Measurements from ENCODE around the gene BRS3.

Gene BRS3

GRCh38 chrX:136453771-136454170 lies 34.0 kb upstream of the BRS3 start:
- Histone ChIP-seq H3K27me3 (ENCODE audit: insufficient read depth, low read depth) (no peaks in the 10 kb centered on the region), H3K4me3 (IDR thresholded peaks at IDR 0.05; ENCODE audit: insufficient read depth, low read depth, low read length) (no peak overlapping the region), H3K4me1 (ENCODE audit: low read depth, poor library complexity, severe bottlenecking) (no peaks in the 10 kb centered on the region), H3K27ac (no peak overlapping the region), H3K36me3 (ENCODE audit: insufficient read depth) (no peaks in the 10 kb centered on the region), H3K4me2 (no peak overlapping the region), H4K20me1 (ENCODE audit: insufficient read depth) (no peaks in the 10 kb centered on the region), H2AFZ (ENCODE audit: low read depth) (no peak overlapping the region), H3K79me2 (ENCODE audit: insufficient read depth, low read depth) (no peaks in the 10 kb centered on the region), H3K9ac (no peak overlapping the region)
- TF ChIP-seq, protein P1, sequence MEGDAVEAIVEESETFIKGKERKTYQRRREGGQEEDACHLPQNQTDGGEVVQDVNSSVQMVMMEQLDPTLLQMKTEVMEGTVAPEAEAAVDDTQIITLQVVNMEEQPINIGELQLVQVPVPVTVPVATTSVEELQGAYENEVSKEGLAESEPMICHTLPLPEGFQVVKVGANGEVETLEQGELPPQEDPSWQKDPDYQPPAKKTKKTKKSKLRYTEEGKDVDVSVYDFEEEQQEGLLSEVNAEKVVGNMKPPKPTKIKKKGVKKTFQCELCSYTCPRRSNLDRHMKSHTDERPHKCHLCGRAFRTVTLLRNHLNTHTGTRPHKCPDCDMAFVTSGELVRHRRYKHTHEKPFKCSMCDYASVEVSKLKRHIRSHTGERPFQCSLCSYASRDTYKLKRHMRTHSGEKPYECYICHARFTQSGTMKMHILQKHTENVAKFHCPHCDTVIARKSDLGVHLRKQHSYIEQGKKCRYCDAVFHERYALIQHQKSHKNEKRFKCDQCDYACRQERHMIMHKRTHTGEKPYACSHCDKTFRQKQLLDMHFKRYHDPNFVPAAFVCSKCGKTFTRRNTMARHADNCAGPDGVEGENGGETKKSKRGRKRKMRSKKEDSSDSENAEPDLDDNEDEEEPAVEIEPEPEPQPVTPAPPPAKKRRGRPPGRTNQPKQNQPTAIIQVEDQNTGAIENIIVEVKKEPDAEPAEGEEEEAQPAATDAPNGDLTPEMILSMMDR (conservative IDR thresholded peaks at IDR 0.05; ENCODE audit: low read depth, low read length): no peak

DNA sequence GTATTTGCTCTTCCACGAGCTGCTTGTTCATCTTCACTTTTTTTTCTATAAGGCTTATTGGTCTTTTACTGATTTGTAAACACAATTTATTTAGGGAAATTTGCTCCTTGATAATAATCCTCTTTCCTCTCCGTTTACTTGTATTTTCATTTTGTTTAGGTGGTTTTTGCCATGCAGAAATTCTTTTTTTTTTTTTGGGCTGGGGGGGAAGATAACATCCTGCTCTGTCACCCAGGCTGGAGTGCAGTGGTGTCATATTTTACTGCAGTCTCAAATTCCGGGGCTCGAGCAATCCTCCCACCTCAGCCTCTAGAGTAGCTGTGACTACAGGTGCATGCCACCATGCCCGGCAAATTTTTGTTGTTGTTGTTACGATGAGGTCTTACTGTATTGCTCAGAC lies 31.6 kb upstream of the BRS3 start:
- no peaks in the 10 kb centered on the region for H4K20me1 ChIP-seq (ENCODE audit: insufficient read depth)
- H3K4me1 ChIP-seq (ENCODE audit: low read depth, poor library complexity, severe bottlenecking): no peaks in the 10 kb centered on the region
- H3K79me2 ChIP-seq (ENCODE audit: insufficient read depth, low read depth): no peaks in the 10 kb centered on the region
- H2AFZ ChIP-seq (ENCODE audit: low read depth): no peak overlapping the region
- H3K27me3 ChIP-seq (ENCODE audit: insufficient read depth, low read depth): no peaks in the 10 kb centered on the region
- no peak overlapping the region for H3K27ac ChIP-seq
- no peaks in the 10 kb centered on the region for H3K36me3 ChIP-seq (ENCODE audit: insufficient read depth)
- TF ChIP-seq, protein P1 (conservative IDR thresholded peaks at IDR 0.05; ENCODE audit: low read depth, low read length): no peak
- no peak overlapping the region for H3K4me2 ChIP-seq
- no peak overlapping the region for H3K4me3 ChIP-seq (IDR thresholded peaks at IDR 0.05; ENCODE audit: insufficient read depth, low read depth, low read length)
- H3K9ac ChIP-seq: no peak overlapping the region

- no peaks in the 10 kb centered on the region for H3K79me2 ChIP-seq (ENCODE audit: insufficient read depth, low read depth)
- H4K20me1 ChIP-seq (ENCODE audit: insufficient read depth): no peaks in the 10 kb centered on the region
- no peak overlapping the region for H3K27ac ChIP-seq
- no peak overlapping the region for H3K4me2 ChIP-seq
- TF ChIP-seq, protein P1 (conservative IDR thresholded peaks at IDR 0.05; ENCODE audit: low read depth, low read length): no peak
- H2AFZ ChIP-seq (ENCODE audit: low read depth): no peak overlapping the region
- no peak overlapping the region for H3K9ac ChIP-seq
- H3K4me1 ChIP-seq (ENCODE audit: low read depth, poor library complexity, severe bottlenecking): no peaks in the 10 kb centered on the region
- no peaks in the 10 kb centered on the region for H3K36me3 ChIP-seq (ENCODE audit: insufficient read depth)
- H3K4me3 ChIP-seq (IDR thresholded peaks at IDR 0.05; ENCODE audit: insufficient read depth, low read depth, low read length): no peak overlapping the region
- no peaks in the 10 kb centered on the region for H3K27me3 ChIP-seq (ENCODE audit: insufficient read depth, low read depth)
Measured at GRCh38 chrX:136457303-136457917, 30.3 kb upstream of the BRS3 start.

- Histone ChIP-seq H2AFZ (ENCODE audit: low read depth) (no peak overlapping the region), H3K4me3 (IDR thresholded peaks at IDR 0.05; ENCODE audit: insufficient read depth, low read depth, low read length) (no peak overlapping the region), H3K79me2 (ENCODE audit: insufficient read depth, low read depth) (no peaks in the 10 kb centered on the region), H3K27ac (no peak overlapping the region), H3K27me3 (ENCODE audit: insufficient read depth, low read depth) (no peaks in the 10 kb centered on the region), H3K36me3 (ENCODE audit: insufficient read depth) (no peaks in the 10 kb centered on the region), H4K20me1 (ENCODE audit: insufficient read depth) (no peaks in the 10 kb centered on the region), H3K4me1 (ENCODE audit: low read depth, poor library complexity, severe bottlenecking) (no peaks in the 10 kb centered on the region), H3K9ac (no peak overlapping the region), H3K4me2 (no peak overlapping the region)
- TF ChIP-seq, protein P1 (conservative IDR thresholded peaks at IDR 0.05; ENCODE audit: low read depth, low read length): no peak
Measured at GRCh38 chrX:136464589-136464988, 23.2 kb upstream of the BRS3 start.
